HG02763 (cell line): ENCODE data around the gene LRRC43.
"Not testable (repeated sequence)": the region's sequence is repeated elsewhere in the genome, so short reads cannot be mapped to it uniquely, and the experiment has no call there.

ENCODE experiments used
- ATAC-seq: cut with Tn5 transposase; IDR thresholded peaks from one replicate; pipeline ENCODE4 v1.9.1; 2021; ENCODE audit warnings: mild to moderate bottlenecking, moderate library complexity; ENCODE audit not compliant: unreplicated experiment

Gene LRRC43

DNA sequence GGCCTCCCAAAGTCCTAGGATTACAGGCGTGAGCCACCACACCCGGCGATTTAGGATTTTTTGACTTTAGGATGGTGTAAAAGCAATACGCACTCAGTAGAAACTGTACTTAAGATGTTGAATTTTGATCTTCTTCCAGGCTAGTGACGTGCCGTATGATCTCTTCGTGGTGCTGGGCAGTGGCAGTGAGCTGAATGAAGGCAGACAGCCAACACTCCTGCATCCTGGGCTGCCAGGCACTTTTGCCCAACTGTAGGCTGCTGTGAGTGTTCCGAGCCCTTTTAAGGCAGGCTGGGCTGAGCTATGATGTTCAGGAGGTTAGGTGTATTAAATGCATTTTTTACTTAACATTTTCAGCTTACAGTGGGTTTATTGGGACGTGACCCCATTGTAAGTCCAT lies 30.2 kb upstream of the LRRC43 start:
- no peak for ATAC-seq

DNA sequence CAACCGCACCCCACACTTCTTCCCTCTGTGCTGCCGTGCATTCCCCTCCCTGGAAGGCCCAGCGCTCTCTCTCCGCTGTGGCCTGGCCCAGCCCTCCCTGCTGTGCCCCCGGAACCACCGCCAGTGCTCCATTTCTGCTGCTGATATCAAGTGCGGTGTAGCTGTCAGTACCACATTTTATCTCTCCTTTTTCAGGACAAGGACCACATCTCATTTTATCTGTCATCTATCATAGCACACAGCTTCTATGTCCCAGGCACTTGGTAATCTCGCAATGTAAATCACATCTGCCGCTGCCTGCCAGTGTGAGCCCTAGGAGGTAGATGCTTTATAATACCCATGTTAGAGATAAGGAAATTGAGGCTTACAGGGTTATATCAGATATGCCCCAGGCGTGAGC lies 27.2 kb upstream of the LRRC43 start:
- no peak for ATAC-seq

DNA sequence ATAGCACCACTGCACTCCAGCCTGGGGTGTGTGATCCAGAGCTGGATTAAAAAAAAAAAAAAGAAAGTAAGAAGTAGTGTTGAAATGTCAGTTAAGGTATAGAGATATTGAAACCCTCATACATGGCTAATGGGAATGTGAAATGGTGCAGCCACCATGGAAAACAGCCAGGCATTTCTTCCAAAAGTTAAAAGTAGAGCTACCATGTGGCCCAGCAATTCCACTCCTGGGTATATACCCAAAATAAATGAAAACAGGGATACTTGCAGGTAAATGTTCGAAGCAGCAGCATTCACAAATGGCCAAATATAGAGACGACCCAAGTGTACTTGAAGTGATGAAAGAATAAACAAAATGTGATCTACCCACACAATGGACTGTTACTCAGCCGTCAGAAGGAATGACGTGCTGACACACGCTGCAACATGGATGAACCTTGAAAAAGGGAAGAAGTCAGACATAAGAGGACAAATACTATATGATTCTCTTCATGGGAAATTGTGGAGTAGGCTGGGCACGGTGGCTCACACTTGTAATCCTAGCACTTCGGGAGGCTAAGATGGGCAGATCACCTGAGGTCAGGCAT lies 24.1 kb upstream of the LRRC43 start:
- ATAC-seq: no peak

- no peak for ATAC-seq
Measured at GRCh38 chr12:122159882-122160281, 23.0 kb upstream of the LRRC43 start.

DNA sequence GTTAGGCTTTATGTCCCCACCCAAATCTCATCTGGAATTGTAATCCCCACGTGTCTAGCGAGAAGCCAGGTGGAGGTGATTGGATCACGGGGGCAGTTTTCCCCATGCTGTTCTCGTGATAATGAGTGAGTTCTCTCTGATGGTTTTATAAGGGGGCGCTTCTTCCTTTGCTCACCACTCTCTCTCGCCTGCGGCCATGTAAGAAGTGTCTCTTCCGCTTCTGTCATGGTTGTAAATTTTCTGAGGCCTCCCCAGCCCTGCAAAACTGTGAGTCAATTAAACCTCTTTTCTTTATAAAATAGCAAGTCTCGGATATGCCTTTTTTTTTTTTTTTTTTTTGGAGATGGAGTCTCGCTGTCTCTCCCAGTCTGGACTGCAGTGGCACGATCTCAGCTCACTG lies 22.2 kb upstream of the LRRC43 start:
- ATAC-seq: no peak

DNA sequence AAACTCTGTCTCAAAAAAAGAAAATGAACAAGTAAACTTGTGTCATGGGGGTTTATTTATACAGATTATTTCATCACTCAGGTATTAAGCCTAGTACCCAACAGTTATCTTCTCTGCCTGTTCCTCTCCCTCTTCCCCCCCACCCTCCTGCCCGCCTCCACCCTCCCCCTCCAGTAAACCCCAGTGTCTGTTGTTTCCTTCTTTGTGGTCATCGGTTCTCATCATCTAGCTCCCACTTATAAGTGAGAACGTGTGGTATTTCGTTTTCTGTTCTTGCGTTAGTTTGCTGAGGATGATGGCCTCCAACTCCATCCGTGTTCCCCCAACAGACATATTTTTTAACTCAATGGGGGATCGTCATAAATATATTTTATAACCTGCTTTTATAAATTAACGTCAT lies 21.2 kb upstream of the LRRC43 start:
- ATAC-seq: no peak

DNA sequence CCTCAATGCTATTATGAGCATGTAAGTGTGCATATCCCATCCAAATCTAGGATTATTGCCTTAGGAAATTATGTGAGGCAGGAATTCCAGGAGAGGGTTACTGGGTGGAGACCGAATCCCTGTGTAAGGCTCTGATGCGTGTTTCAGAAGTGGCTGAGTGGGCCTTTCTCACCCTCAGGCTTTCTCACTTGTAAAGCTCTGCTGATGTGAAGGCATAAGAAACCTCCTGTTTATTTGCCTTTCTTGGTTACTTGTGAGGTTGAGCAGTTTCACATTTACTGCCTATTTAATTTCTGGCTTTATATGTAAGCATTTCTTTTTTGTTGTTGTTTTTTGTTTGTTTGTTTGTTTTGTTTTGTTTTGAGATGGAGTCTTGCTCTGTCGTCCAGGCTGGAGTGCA lies 19.9 kb upstream of the LRRC43 start:
- ATAC-seq: no peak

DNA sequence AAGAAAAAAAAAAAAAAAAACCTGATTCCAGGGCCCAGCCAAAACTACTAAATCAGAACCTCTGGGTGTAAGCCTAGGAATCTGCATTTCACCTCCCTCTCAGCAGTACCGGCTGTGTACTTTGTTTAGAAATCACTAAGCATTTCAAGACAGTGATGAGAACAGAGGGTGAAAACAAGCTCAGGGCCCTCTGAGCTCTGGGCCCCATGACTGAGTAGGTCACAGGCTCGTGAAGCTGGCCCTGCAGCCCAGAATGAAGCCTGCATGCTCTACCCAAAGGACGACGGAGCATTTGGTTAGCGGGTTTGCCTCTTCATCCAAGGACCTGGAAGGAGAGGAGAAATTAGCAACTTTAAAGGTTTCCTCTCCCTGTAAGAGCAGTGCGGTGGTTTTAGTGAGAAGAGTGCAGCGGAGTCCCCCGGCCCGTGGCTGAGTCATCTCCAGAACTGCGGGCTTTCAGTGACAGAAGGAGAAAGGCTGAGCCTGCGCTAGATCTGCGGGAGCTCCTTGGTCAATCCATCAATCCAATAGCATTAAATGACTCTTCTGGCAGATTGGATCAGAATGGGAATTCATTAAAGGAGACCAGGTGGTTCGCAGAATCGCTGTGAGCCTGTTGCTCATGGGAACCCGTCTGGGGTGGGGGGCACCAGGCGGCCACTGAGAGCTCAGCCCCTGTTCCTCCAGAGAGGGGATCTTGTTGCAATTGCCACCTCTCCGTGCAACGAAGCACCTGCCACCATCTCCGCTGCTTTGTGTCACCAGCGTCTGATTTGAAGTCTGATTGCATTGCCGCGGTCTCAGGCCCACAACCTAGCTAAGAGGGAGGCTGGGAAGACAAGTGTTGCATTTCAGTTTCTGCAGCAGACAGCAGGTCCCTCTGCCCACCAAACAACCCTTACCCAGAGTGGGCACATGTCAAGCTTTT lies 16.2 kb upstream of the LRRC43 start:
- no peak for ATAC-seq

DNA sequence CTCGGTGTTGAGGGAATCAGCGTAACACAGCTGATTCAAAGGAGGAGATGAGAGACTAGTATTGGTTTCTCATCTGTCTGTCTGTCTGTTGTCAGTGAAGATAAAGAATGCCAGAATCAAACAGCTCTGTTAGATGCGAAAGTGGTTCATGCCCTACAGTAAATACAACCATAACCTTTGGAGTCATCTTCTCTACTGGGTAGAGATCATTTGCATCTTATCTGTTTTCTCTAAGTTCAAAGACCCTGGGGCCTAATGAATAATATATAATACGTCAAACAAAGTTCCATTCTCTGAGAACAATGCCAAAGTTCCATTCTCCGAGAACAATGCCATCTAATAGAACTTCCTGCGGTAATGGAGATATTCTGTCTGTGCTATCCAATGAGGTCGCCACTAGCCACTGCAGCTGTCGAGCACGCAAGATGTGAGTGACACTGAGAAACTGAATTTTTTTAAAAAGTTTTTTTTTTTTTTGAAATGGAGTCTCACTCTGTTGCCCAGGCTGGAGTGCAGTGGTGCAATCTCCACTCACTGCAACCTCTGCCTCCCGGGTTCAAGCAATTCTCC lies 15.5 kb upstream of the LRRC43 start:
- no peak for ATAC-seq

DNA sequence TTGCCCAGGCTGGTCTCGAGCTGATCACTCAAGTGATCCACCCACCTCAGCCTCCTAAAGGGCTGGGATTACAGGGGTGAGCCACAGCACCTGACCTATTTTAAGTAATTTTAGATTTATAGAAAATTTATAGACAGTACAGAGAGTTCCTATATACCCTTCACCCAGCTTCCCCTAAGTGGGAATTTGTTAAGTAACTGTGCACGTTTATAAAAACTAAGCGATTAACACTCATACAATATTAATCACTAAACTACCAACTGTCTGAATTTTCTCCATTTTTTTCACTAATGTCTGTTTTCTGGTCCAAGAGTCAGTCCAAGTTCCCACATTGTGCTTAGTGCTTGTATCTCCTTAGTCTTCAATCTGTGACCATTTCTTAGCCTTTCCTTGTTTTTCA lies 14.4 kb upstream of the LRRC43 start:
- no peak for ATAC-seq

DNA sequence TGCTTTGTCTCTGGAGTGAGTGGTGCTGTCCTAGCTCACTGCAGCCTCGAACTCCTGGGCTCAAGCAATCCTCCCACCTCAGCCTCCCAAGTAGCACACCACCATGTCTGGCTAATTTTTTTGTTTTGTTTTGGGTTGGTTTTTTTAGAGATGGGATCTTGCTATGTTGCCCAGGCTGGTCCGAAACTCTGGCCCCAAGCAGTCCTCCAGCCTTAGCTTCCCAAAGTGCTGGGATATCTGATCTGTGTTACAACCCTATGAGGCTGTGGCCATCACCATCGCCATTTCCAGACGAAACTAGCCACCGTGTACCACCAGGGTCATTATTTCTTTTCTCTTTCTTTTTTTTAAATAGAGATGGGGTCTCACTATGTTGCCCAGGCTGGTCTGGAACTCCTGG lies 11.5 kb upstream of the LRRC43 start:
- no peak for ATAC-seq

DNA sequence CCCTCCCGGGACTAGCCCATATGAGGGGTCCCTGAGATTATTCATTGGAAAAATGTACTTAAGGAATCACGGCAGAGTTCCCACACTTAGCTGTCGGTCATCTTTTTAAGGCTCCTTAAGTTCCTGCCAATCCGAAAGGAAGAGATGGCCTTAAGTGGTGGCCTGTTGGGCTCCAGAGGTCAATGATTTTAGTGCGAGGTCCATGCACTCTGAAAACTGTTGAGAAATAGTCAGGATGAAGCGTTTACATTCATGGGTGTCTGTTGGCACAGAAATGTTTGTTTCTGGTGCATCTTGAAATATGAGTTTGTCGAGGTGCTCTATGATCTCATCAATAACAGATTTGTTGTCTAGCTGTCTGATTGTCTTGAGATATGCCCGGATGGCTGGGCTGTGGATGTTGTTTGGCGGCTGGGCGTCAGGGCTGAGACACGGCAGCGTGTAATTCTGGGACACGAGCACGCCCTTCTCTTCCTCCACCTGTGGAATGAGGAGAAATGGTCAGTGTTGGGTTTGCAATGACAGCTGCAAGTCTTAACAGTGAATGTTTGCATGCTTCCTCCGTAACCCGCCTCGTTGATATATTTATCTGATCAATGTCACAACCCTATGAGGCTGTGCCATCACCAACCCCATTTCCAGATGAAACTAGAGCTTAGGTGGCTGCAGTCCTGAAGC lies 10.5 kb upstream of the LRRC43 start:
- ATAC-seq: no peak

DNA sequence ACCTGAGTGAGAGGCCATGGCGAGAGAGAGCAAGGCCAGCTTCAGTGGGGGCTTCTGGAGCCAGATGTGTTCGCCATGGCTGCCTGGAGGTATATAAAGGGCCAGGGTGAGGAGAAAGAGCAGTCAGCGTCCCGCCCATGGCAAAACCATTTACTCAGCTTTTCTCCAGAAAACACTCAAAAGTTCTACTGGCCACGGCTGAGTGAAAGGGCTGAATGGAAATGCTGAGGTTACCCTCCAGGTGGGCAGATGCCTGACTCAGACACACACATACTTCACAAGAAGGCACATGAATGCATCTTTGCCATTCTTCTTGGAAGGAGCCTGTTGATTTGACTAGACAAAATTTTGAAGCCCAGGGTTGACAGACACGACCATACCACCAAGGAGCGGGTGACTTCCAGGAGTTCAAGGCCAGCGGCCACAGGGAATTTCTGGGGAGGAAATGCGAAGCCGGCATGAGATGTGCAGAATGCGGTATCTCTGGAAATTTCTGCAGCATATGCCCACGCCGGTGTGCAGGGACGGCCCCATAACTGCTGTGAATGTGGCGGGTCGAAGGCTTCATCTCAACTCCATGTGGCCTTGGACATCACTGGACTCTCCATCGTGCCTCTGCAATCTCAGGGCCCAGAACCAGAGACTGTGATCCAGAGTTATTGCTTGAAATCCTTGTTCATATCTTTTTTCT lies 8.6 kb upstream of the LRRC43 start, which contains the start of gene IL31:
Gene IL31, minus strand, starts transcription at position 67 of the 691 bp plus-strand sequence. Its CDS starts 49 bp downstream, at position 18.
- ATAC-seq: no peak

- not testable (repeated sequence) for ATAC-seq
Measured at GRCh38 chr12:122176473-122176872, 6.5 kb upstream of the LRRC43 start.

DNA sequence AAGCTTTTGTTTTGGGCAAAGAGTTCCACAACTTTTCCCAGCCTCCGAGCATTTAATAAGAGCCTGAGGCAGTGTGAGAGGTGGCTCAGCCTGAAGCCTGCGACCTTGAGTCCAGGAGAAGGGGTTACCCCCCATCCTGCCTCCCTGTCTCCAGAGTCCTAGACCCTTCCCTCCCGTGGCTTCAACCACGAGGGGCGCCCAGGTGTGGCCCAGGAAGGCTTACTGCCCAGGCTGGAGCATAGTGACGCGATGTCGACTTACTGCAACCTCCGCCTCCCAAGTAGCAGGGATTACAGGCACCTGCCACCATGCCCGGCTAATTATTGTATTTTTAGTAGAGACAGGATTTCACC lies 641 bp downstream of the LRRC43 start:
- ATAC-seq: no peak

- no peak for ATAC-seq
Measured at GRCh38 chr12:122184517-122184916, 1.6 kb downstream of the LRRC43 start.

GRCh38 chr12:122185079-122185478 lies 2.2 kb downstream of the LRRC43 start:
- ATAC-seq: no peak

- no peak for ATAC-seq
Measured at GRCh38 chr12:122185494-122186082, 2.7 kb downstream of the LRRC43 start.

DNA sequence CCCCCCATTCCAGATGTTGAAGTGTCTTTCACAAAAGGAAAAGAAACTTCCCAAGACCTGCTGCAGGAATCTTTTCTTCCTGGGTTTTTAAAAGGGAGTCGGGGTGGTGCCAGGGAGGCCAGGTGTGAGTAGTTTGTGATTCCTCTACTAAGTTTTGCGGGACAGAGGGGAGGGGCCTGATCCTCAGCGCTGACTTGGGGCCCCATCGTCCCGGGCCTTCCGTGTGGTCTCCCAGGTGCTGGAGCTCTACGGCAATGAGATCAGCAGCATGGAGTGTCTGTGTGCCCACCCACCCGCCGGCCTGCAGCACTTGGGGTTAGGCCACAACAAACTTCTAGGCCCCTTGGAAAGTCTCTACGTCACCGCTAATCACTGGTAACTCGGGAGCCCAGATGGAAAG lies 4.5 kb downstream of the LRRC43 start:
- no peak for ATAC-seq

- ATAC-seq: no peak
Measured at GRCh38 chr12:122189626-122190475, 6.9 kb downstream of the LRRC43 start.
